ENCODE measurements around the gene CLECL1. TPM values are rescaled to one million over a fixed set of nuclear protein-coding genes. Genes with fewer than 3 reads are reported as not detected.

CLECL1 gene
- total and polyA plus RNA-seq, 2 of the 4 experiments (the other 2 are of a cell fraction): not detected

GRCh38 chr12:9751204-9752144, 18.6 kb upstream of the CLECL1 start:
- 43% methylated on average over 3 of the region's 9 CpGs; no CpG with 5 or more reads in 1 of the 2 experiments for WGBS, 2 experiments (ENCODE audit: extremely low coverage in 2 of 2, insufficient read length in 1 of 2)
- POLR2A ChIA-PET (ENCODE audit: unreplicated experiment): interaction anchor here (0.5 kb wide), 1 partner anchor 333 kb away, joined by 4 read pairs; no protein-coding TSS in a partner anchor
- no peaks in the 10 kb centered on the region for H4K20me1 ChIP-seq (ENCODE audit: insufficient read depth, low read length)
- H3K79me1 ChIP-seq (ENCODE audit: low read depth in 1 of 2, low read length in 2 of 2): no peaks in the 10 kb centered on the region
- no peak overlapping the region for H2BK5ac ChIP-seq (ENCODE audit: low read depth, low read length, poor library complexity, severe bottlenecking)
- peaks cover 3% of the 10 kb centered on the region; the same call in 1 of the 2 replicates for H3K27me3 ChIP-seq (ENCODE audit: control insufficient read depth, insufficient read depth, low read length)
- H3K9me3 ChIP-seq (ENCODE audit: control insufficient read depth, insufficient read depth, low read length): no peaks in the 10 kb centered on the region
- H4K91ac ChIP-seq (ENCODE audit: insufficient read depth, low read depth, low read length): no peak overlapping the region
- dilution Hi-C loops (cut with HindIII; ENCODE audit: low sequenced_read_pairs, unreplicated experiment) (no loop called here), in situ Hi-C loops (cut with MboI; ENCODE audit: low sequenced_read_pairs) (no loop called here), intact Hi-C loops (cut with micrococcal nuclease) (loop anchor here (5.0 kb wide), 3 partner anchors 261 to 441 kb away; partner anchors contain the start of genes CLEC12B and CLEC9A)
- BruUV-seq (replicated peaks): no TSS peak
- H3K23ac ChIP-seq (ENCODE audit: low read depth, low read length): no peak overlapping the region
- no peaks in the 10 kb centered on the region for H3K36me3 ChIP-seq (ENCODE audit: control insufficient read depth, insufficient read depth, low read length)
- no peak overlapping the region for H2AK5ac ChIP-seq (ENCODE audit: low read depth, low read length)
- H3K27ac ChIP-seq (ENCODE audit: insufficient read depth, low read length): no peak overlapping the region
- no peaks in the 10 kb centered on the region for H3K4me1 ChIP-seq (ENCODE audit: control insufficient read depth, insufficient read depth, low read length)
- H3K18ac ChIP-seq (ENCODE audit: low read depth, low read length): no peak overlapping the region
- H4K5ac ChIP-seq (ENCODE audit: low read depth, low read length): no peak overlapping the region
- DNase-seq: peak; percentile 16
- no peak overlapping the region for H2AK9ac ChIP-seq (replicated peaks; ENCODE audit: low read depth, low read length, poor library complexity)
- no peak overlapping the region for H2BK15ac ChIP-seq (ENCODE audit: low read depth, low read length)
- H2BK120ac ChIP-seq (ENCODE audit: low read depth, low read length): no peak overlapping the region
- H3K9me1 ChIP-seq (ENCODE audit: insufficient read depth, low read length): no peaks in the 10 kb centered on the region
- no peak; the same call in 1 of the 2 replicates for ATAC-seq (ENCODE audit: low read depth)
- no peak overlapping the region for H3K56ac ChIP-seq (ENCODE audit: extremely low read depth, insufficient read depth, low read length)
- H3K4ac ChIP-seq (ENCODE audit: low read depth, low read length): no peak overlapping the region
- no peak overlapping the region for H2AFZ ChIP-seq (replicated peaks; ENCODE audit: low read length, poor library complexity)
- CTCF ChIA-PET: interaction anchor here (0.7 to 4.1 kb wide), 12 partner anchors 37 to 402 kb away, joined by 3 to 39 read pairs (median 6); no protein-coding TSS in a partner anchor
- no peak overlapping the region for H2BK20ac ChIP-seq (ENCODE audit: low read depth, low read length)
- TF ChIP-seq SMC3 (IDR thresholded peaks at IDR 0.05; ENCODE audit: low read depth, low read length) (0 out of 2 replicates have a peak, but pooled peaks have one; percentile 5), POLR2A (IDR thresholded peaks at IDR 0.05; ENCODE audit: low read depth, low read length) (no peak), CTCF (conservative IDR thresholded peaks at IDR 0.05; ENCODE audit: low read depth, low read length) (peak; percentile 51), MXI1 (IDR thresholded peaks at IDR 0.05; ENCODE audit: borderline replicate concordance, low read depth, low read length) (no peak), RFX5 (IDR thresholded peaks at IDR 0.05; ENCODE audit: low read depth, low read length) (no peak), RCOR1 (IDR thresholded peaks at IDR 0.05; ENCODE audit: insufficient replicate concordance, low read length) (no peak)
- H3K4me3 ChIP-seq (ENCODE audit: insufficient read depth, low read depth, low read length): no peak overlapping the region
- no peak overlapping the region for H3K14ac ChIP-seq (replicated peaks; ENCODE audit: low read depth, low read length)
- no peak overlapping the region for H3K9ac ChIP-seq (ENCODE audit: low read depth, low read length)
- no peak overlapping the region for H3K4me2 ChIP-seq (ENCODE audit: low read depth, low read length)
- no peak overlapping the region for H4K8ac ChIP-seq (ENCODE audit: low read depth in 2 of 2, low read length in 2 of 2)
